H1 (cell line): ENCODE measurements around the gene TBCD. TPM values are rescaled to one million over a fixed set of nuclear protein-coding genes. Genes with fewer than 3 reads are reported as not detected.

Experiments
- EZH2 ChIP-seq: fragments of 200-600 bp; sonication (generic); IDR thresholded peaks from 2 replicates; pipeline ENCODE4 v1.7.1; 2012; ENCODE audit warnings: low read depth, mild to moderate bottlenecking, moderate library complexity, low read length, inconsistent platforms; ENCODE audit not compliant: severe bottlenecking
- HDAC2 ChIP-seq, 2 experiments: fragments of 300-600 bp in 1 of 2; sonication (generic) in 1 of 2; IDR thresholded peaks; 2 replicates each; pipeline ENCODE4 v1.6.1; 2011 to 2012; ENCODE audit warnings: low read depth in 2 of 2, low read length in 2 of 2, mild to moderate bottlenecking in 2 of 2, moderate library complexity in 2 of 2, borderline replicate concordance in 1 of 2, inconsistent platforms in 1 of 2
- JUND ChIP-seq: IDR thresholded peaks from 2 replicates; pipeline ENCODE4 v1.6.1; 2011; ENCODE audit warnings: mild to moderate bottlenecking, improper control_type of control experiment, low read length
- SIN3A ChIP-seq, 2 experiments: IDR thresholded peaks in 1 of 2; conservative IDR thresholded peaks in 1 of 2; 2 replicates each; pipeline ENCODE4 v1.6.1; 2011 to 2012; ENCODE audit warnings: low read length in 2 of 2, improper control_type of control experiment in 1 of 2, low read depth in 1 of 2, mild to moderate bottlenecking in 1 of 2
- SIRT6 ChIP-seq: IDR thresholded peaks from one replicate; pipeline ENCODE4 v1.7.1; 2012; ENCODE audit warnings: low read length, inconsistent platforms
- SUZ12 ChIP-seq: fragments of 200-600 bp; sonication (generic); IDR thresholded peaks from 2 replicates; pipeline ENCODE4 v1.6.1; 2012; ENCODE audit warnings: mild to moderate bottlenecking, inconsistent platforms, low read length, moderate library complexity, mixed read lengths
- USF2 ChIP-seq: IDR thresholded peaks from 2 replicates; pipeline ENCODE4 v1.6.1; 2011; ENCODE audit warnings: low read length, improper control_type of control experiment
- ZNF274 ChIP-seq: IDR thresholded peaks from 2 replicates; pipeline ENCODE4 v1.7.0; 2012; ENCODE audit warnings: low read length, borderline replicate concordance; ENCODE audit errors: extremely low read depth
- polyA plus RNA-seq, 7 experiments: library from polyadenylated mRNA; depleted of rRNA in 3 of 7; stranded (reverse) in 5 of 7; unstranded in 2 of 7; fragments of >200 nt in 5 of 7; fragments of 200-250 nt in 2 of 7; gene quantifications; 1 replicate in 5 of 7; 2 replicates in 1 of 7; 4 replicates in 1 of 7; pipeline versions ENCODE4 v1.2.1 to v1.2.3, GENCODE V29; 2011 to 2013; ENCODE audit warnings: missing spikeins in 2 of 7, mixed read lengths in 2 of 7
- total RNA-seq: library from RNA; stranded (reverse); fragmentation: NEBNext Ultra II Directional; extraction: Animal tissue kit (Norgen Biotek cat#: 25700); gene quantifications from 2 replicates; pipeline ENCODE4 v1.2.1, GENCODE V29; 2021

TBCD gene
- total and polyA plus RNA-seq, 2 of the 8 experiments (the other 6 are each of a cell fraction or from before 2014, with no cell fraction given), result 118 to 162 TPM

GRCh38 chr17:82729479-82730260, 22.2 kb upstream of the TBCD start (continued):
- TF ChIP-seq SIN3A (conservative IDR thresholded peaks at IDR 0.05 in 1 of 2, IDR thresholded peaks at IDR 0.05 in 1 of 2; ENCODE audit: low read depth in 1 of 2, low read length in 2 of 2) (no peak), EZH2 (no peak), JUND (no peak), USF2 (no peak), SUZ12 (no peak), SIRT6 (no peak), HDAC2 (IDR thresholded peaks at IDR 0.05; ENCODE audit: borderline replicate concordance in 1 of 2, low read depth in 2 of 2, low read length in 2 of 2) (no peak), ZNF274 (no peak)
